ENCODE data around the gene DBH.
A peak's percentile ranks its signal among the peaks of the same experiment; 100 is the strongest.

The DBH gene

GRCh38 chr9:133643978-133644760, 8.0 kb downstream of the DBH start:
- DNase-seq, result no peak

DNA sequence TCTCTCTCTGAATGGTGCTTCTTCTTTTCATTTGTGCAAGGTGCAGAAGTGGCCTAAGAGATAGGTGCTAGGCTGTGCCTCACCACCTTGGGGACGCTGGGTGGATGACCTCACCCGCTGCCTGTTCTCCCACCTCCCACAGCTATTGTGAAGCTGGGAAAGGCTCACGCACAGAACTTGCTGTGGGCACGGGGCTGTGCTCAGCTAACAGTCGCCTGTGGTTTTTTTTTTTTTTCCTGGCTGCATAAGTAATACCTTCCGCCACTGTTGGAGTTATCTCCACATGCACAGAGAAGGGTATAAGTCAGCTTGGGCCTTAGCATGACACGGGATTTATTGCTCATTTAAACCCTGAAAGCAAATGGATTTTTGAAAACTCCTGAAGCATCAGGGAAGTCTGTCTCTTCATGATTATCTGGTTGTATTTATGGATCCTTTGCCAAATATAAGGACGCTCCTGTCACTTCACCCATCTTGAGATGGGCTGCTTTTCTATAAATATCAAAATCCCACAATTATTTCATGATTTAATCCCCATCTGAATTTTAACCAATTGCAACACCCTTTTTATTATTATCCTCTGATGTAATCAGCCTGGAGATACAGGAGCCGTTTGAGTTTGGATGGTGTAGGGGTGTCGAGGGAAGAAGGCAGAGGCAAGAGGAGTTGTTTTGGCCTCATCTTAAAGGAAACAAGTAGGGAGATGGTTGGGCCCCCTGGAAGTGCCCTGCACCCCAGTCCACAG, 9.0 kb downstream of the DBH start:
- DNase-seq, result no peak

DNA sequence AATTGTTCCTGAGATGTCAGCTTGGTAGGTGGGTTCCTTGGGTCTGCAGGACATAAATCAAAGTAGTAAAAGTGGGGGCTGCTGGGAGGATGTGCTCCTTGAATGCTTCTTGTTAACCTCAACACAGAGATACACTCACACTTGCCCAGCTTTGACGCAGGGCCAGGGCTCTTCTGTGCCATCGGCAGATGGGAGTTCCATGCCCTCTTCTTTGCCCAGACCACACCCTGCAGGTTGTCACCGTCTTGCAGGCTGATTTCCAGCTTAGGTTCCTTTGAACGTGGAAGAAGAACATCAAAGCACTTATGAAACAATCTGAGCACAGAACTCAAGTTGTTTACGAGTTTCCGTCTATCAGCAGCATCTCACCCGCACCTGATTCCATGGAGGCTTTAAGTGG, 11.0 kb downstream of the DBH start:
- no peak for DNase-seq

- DNase-seq, result no peak
These were observed 11.8 kb downstream of the DBH start for GRCh38 chr9:133647765-133648469.

DNA sequence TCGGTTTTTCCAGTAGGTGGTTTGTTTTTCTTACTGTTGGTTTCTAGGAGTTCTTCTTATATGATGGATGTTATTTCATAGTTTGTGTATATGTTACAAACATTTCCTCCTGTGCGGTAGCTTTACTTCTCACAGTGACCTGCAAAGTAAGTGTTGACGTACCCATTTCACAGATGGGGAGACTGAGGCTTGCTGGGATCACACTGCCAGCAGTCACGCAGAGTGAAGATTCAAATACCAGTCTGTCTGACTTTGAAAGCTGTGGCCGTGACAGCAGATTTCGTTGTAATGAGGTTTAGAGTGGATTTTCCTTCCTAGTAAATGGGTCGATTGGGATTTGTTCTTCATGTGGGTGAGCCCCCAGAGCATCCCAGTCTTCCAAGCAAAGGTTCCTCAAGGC, 13.0 kb downstream of the DBH start:
- no peak for DNase-seq

DNA sequence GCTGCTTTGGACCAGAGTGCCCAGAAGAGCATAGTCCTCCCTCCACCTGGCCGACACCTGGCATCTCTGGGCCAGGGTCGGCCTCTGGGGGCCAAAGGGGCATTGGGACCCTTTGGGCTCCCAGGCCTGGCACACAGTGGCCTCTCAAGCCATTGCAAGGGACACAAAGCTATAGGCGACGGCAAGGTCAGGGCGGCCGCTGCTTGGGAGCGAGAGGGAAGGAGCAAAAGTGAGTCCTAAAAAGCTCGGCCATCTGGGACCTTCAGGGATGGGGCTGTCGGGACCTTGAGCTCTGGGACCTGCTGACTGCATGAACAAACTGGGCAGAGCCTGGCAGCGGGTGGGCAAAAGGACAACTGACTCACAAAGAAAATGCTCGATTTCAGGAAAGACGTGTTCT, 13.9 kb downstream of the DBH start:
- DNase-seq, result no peak

DNA sequence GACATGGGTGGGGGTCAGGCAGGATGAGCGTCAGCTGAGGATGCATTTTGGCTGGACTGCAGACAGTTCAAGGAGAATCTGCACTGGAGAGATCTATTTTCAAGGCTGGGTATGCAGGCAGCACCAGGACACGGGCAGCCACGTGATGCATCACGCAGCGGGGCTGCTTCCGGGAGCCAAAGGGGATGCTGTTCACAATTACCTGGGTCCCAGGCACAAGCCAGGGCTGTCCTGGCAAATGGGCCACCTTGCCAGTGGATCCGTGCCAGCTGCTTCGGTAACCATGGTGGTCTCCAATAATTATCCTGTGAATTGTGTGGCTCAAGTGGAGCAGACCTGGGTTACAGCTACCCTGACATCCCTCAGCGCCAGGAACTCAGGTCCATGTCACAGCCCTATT, 17.5 kb downstream of the DBH start:
- DNase-seq, result no peak

DNA sequence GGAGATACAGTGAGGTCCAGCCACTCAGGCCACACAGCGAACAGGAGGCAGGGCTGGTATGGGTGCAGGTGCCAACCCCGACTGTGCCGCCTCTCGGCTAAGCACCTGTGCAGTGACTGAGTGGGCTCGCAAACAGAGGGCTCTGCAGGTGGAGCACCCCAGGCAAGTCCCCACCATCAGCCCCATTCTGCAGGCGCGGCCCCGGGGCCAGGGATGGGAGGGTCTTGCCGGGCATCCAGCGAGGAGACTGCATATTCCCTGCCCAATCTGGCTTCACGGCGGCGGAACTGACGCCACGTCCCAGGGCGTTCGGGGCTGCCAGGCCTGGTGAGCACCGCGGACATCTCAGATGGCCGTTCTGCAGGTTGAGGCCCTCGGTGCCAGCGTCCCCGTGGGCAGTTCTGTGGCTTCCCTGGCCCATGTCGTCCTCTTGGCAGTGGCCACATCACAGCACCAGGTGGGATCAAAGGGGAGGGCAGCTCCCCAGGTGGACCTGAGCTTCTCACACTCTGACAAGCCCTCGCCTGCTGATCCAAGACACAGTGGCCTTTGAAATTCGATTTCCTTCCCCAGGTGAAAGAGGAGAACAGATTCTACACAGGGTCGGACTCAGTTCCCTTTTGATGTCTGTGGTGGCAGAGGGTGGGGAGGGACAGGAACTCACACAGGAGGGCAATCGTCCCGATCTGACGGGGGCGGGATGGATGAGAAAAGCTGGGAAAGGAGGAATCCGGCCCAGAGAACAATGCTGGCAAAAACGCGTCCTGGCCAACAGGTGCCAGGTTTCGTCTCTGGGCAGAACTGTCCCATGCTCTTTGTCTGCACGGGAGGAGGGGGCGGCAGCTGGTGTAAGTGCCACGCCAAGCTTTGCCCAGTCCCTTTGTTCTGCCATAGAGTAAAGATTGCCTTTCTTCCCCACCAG, 18.8 kb downstream of the DBH start:
- no peak for DNase-seq

GRCh38 chr9:133655701-133656100, 19.5 kb downstream of the DBH start:
- DNase-seq, result no peak

GRCh38 chr9:133656211-133657119, 20.3 kb downstream of the DBH start:
- DNase-seq, result no peak

- no peak for DNase-seq
These were observed 21.0 kb downstream of the DBH start for GRCh38 chr9:133657120-133657661.

GRCh38 chr9:133658442-133659431, 22.6 kb downstream of the DBH start:
- peak; percentile 63 for DNase-seq

GRCh38 chr9:133659516-133659915, 23.4 kb downstream of the DBH start:
- no peak for DNase-seq

GRCh38 chr9:133661846-133662540, 25.8 kb downstream of the DBH start:
- no peak for DNase-seq

GRCh38 chr9:133664173-133665050, 28.2 kb downstream of the DBH start:
- DNase-seq, result no peak

DNA sequence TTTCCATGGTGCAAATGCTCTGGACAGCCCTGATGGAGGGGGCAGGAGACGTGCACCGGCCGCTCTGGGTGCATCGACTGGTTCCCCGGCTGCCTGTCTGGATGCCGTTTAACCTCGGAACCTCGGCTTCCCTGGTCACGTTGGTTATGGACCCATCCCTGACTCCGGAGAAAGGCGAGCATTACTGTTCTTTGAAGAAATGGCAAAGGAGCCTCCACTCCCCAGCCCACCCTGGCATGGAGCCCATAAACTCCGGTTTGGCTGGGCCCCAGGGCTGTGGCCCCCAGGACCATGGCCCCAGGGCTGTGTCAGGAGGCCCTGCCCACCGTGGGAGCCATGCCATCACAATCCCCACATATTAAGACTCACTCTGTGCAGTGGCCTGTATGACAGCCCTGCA, 28.9 kb downstream of the DBH start:
- no peak for DNase-seq

GRCh38 chr9:133665535-133665934, 29.4 kb downstream of the DBH start:
- DNase-seq, result no peak

DNA sequence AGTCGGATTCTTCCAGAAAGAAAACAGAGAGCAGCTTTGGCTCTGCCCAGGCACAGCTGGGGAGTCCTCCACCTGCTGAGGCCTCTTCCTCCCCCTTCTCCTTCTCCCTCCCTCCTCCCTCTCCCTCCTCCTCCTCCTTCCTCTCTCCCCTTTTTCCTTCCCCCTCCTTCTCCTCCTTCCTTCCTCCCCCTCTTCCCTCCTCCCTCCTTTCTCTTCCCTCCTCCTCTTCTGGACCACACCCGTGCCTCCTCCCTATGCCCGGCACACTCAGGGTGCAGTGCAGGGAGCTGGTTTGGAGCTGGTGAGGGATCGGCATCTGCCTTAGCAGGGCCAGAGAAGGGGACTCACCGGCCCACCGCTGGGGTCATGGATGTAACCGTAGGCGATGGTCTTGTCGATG, 30.2 kb downstream of the DBH start:
- no peak for DNase-seq
